ENCODE results near the gene GPC5.
"Not testable (repeated sequence)": the region's sequence is repeated elsewhere in the genome, so short reads cannot be mapped to it uniquely, and the experiment has no call there.

The GPC5 gene

GRCh38 chr13:92681239-92681638 lies 1282.8 kb downstream of the GPC5 start:
- no peak overlapping the region for H2AFZ ChIP-seq (ENCODE audit: low read length)
- H3K9ac ChIP-seq (ENCODE audit: low read length): no peak overlapping the region
- no peaks in the 10 kb centered on the region for H3K36me3 ChIP-seq (ENCODE audit: insufficient read depth, low read length)
- no peaks in the 10 kb centered on the region for H3K9me2 ChIP-seq (ENCODE audit: low read depth, low read length)
- no peaks in the 10 kb centered on the region for H3K79me2 ChIP-seq (ENCODE audit: insufficient read depth, low read length)
- no peaks in the 10 kb centered on the region for H4K20me1 ChIP-seq (ENCODE audit: insufficient read depth, low read length)
- no peak overlapping the region for H3K4me2 ChIP-seq (ENCODE audit: low read length)
- H3K4me3 ChIP-seq (ENCODE audit: low read depth, low read length, poor library complexity, severe bottlenecking): no peak overlapping the region
- no peaks in the 10 kb centered on the region for H3F3A ChIP-seq (ENCODE audit: insufficient read depth, low read length)
- no peaks in the 10 kb centered on the region for H3K4me1 ChIP-seq (ENCODE audit: insufficient read depth, low read length, severe bottlenecking)
- H3K9me3 ChIP-seq (ENCODE audit: low read length): no peaks in the 10 kb centered on the region
- no peak overlapping the region for H3K27ac ChIP-seq (ENCODE audit: low read depth, low read length, poor library complexity, severe bottlenecking)
- H3K27me3 ChIP-seq (ENCODE audit: insufficient read depth, low read length): no peaks in the 10 kb centered on the region
- TF ChIP-seq EZH2 (IDR thresholded peaks at IDR 0.05; ENCODE audit: borderline replicate concordance, low read length) (no peak), CTCF (IDR thresholded peaks at IDR 0.05; ENCODE audit: low read length) (no peak)

DNA sequence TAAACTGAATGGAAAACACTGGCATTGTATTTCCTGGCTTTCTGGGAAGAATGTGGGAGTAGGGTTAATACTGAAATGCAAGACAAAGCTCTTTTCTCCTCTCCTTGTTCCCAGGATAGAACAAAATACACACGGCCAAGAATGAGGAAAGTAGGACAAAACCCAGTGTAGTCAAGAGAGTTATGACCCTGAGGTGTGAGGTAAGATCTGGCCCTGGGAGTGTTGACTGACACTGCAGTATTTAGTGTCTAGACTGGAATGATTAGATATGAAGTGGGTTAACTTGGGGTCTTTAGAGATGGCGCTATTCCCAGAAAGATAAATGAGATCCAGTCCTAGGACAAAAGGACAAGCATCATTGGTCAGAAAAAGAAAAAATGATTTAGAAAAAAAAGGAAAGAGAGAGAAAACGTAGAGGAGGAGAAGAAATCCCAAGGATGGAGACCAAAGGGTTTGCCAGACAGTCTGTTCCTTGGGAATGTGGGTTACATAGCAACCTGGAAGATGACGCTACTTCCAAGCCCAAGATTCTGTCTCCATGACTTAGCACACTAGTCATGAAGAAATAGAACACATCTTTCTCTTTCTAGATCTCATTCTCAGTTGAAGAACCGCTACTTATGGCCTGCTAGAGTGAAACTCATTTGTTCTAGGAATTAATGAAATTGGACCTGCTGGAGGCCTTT lies 1284.6 kb downstream of the GPC5 start:
- Histone ChIP-seq H3F3A (ENCODE audit: insufficient read depth, low read length) (no peaks in the 10 kb centered on the region), H3K9ac (ENCODE audit: low read length) (no peak overlapping the region), H4K20me1 (ENCODE audit: insufficient read depth, low read length) (no peaks in the 10 kb centered on the region), H3K4me2 (ENCODE audit: low read length) (no peak overlapping the region), H3K27ac (ENCODE audit: low read depth, low read length, poor library complexity, severe bottlenecking) (no peak overlapping the region), H3K9me3 (ENCODE audit: low read length) (no peaks in the 10 kb centered on the region), H3K9me2 (ENCODE audit: low read depth, low read length) (no peaks in the 10 kb centered on the region), H3K36me3 (ENCODE audit: insufficient read depth, low read length) (no peaks in the 10 kb centered on the region), H3K27me3 (ENCODE audit: insufficient read depth, low read length) (no peaks in the 10 kb centered on the region), H2AFZ (ENCODE audit: low read length) (no peak overlapping the region), H3K4me3 (ENCODE audit: low read depth, low read length, poor library complexity, severe bottlenecking) (no peak overlapping the region), H3K79me2 (ENCODE audit: insufficient read depth, low read length) (no peaks in the 10 kb centered on the region), H3K4me1 (ENCODE audit: insufficient read depth, low read length, severe bottlenecking) (no peaks in the 10 kb centered on the region)
- TF ChIP-seq EZH2 (IDR thresholded peaks at IDR 0.05; ENCODE audit: borderline replicate concordance, low read length) (no peak), CTCF (IDR thresholded peaks at IDR 0.05; ENCODE audit: low read length) (no peak)

DNA sequence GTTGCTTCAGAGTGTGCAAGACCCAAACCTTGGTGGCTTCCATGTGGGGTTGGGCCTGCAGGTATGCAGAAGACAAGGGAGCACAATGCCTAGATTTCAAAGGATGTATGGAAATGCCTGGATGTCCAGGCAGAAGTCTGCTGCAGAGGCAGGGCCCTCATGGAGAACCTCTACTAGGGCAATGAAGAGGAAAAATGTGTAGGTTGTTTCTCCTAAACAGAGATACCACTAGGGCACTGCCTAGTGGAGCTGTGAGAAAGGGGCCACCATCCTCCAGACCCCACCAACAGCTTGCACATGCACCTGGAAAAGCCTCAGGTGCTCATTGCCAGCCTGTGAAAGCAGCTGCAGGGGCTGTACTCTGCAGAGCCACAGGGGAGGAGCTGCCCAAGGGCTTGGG lies 1295.6 kb downstream of the GPC5 start:
- Histone ChIP-seq H3K9me3 (ENCODE audit: low read length) (no peaks in the 10 kb centered on the region; the same call in 1 of the 2 replicates), H3K27ac (ENCODE audit: low read depth, low read length, poor library complexity, severe bottlenecking) (no peak overlapping the region), H3K4me3 (ENCODE audit: low read depth, low read length, poor library complexity, severe bottlenecking) (no peak overlapping the region), H3K27me3 (ENCODE audit: insufficient read depth, low read length) (no peaks in the 10 kb centered on the region), H3K9ac (ENCODE audit: low read length) (no peak overlapping the region), H3F3A (ENCODE audit: insufficient read depth, low read length) (no peaks in the 10 kb centered on the region), H2AFZ (ENCODE audit: low read length) (no peak overlapping the region), H3K4me1 (ENCODE audit: insufficient read depth, low read length, severe bottlenecking) (no peaks in the 10 kb centered on the region), H4K20me1 (ENCODE audit: insufficient read depth, low read length) (no peaks in the 10 kb centered on the region), H3K4me2 (ENCODE audit: low read length) (no peak overlapping the region), H3K79me2 (ENCODE audit: insufficient read depth, low read length) (no peaks in the 10 kb centered on the region), H3K36me3 (ENCODE audit: insufficient read depth, low read length) (no peaks in the 10 kb centered on the region), H3K9me2 (ENCODE audit: low read depth, low read length) (no peaks in the 10 kb centered on the region)
- no peak for TF ChIP-seq CTCF (IDR thresholded peaks at IDR 0.05; ENCODE audit: low read length)
- no peak for TF ChIP-seq EZH2 (IDR thresholded peaks at IDR 0.05; ENCODE audit: borderline replicate concordance, low read length)

- H3K9me2 ChIP-seq (ENCODE audit: low read depth, low read length); H3K27me3 ChIP-seq (ENCODE audit: insufficient read depth, low read length); H3K79me2 ChIP-seq (ENCODE audit: insufficient read depth, low read length); H3K4me2 ChIP-seq (ENCODE audit: low read length); H3K9me3 ChIP-seq (ENCODE audit: low read length); H2AFZ ChIP-seq (ENCODE audit: low read length); H3K36me3 ChIP-seq (ENCODE audit: insufficient read depth, low read length); H3K9ac ChIP-seq (ENCODE audit: low read length); H3F3A ChIP-seq (ENCODE audit: insufficient read depth, low read length); H3K4me1 ChIP-seq (ENCODE audit: insufficient read depth, low read length, severe bottlenecking); H3K27ac ChIP-seq (ENCODE audit: low read depth, low read length, poor library complexity, severe bottlenecking); H4K20me1 ChIP-seq (ENCODE audit: insufficient read depth, low read length); H3K4me3 ChIP-seq (ENCODE audit: low read depth, low read length, poor library complexity, severe bottlenecking): not testable (repeated sequence)
These were observed 1297.4 kb downstream of the GPC5 start for GRCh38 chr13:92695827-92696226.

All from OCI-LY1 (cell line).